HepG2 (cell line): ENCODE results near the gene AMOTL1.

ENCODE experiments used
- ATF1 ChIP-seq: IDR thresholded peaks from 2 replicates; pipeline ENCODE4 v1.6.1; 2016; ENCODE audit warnings: mild to moderate bottlenecking, control low read depth
- RXRB ChIP-seq: IDR thresholded peaks from 2 replicates; pipeline ENCODE4 v1.6.1; 2016; ENCODE audit warnings: borderline replicate concordance, missing genetic modification reagents, missing compliant biosample characterization

DNA sequence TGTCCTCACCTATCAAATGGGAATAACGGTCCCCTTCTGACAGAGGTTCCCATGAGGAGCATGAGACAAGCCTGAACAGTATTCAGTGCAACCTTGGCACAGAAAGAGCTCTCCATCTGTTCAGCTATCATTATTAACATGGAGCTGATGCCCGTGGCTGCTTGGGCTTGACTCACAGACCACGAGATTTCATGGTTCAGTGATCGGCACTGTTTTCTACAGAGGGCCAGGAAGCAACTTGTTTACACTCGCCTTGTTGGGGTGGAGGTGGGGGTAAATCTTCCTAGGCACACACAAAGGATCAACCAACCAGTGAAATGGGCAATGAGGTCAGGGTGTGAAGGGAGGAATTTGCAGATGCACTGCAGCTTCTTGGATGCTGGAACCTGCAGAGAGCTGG, 117.0 kb downstream of the AMOTL1 start:
- TF ChIP-seq ATF1 (CRISPR knock-in tag) = no peak
- no peak for TF ChIP-seq RXRB (CRISPR knock-in tag)
